GM21360 (cell line): Measurements from ENCODE around the gene RELL1.

Experiments used
- ATAC-seq: cut with Tn5 transposase; IDR thresholded peaks from one replicate; pipeline ENCODE4 v1.9.1; 2021; ENCODE audit warnings: mild to moderate bottlenecking, moderate library complexity; ENCODE audit not compliant: unreplicated experiment

RELL1 gene

GRCh38 chr4:37641886-37642849 is 44.0 kb downstream of the RELL1 start:
- ATAC-seq, result no peak

GRCh38 chr4:37641352-37641751 is 44.8 kb downstream of the RELL1 start:
- no peak for ATAC-seq

- no peak for ATAC-seq
Observed at GRCh38 chr4:37639551-37640285, 46.5 kb downstream of the RELL1 start.

- ATAC-seq, result no peak
Observed at GRCh38 chr4:37635155-37635554, 51.0 kb downstream of the RELL1 start.

- no peak for ATAC-seq
Observed at GRCh38 chr4:37634180-37634579, 52.0 kb downstream of the RELL1 start.

GRCh38 chr4:37632836-37633235 is 53.3 kb downstream of the RELL1 start:
- ATAC-seq, result no peak

GRCh38 chr4:37631551-37631950 is 54.6 kb downstream of the RELL1 start:
- no peak for ATAC-seq

GRCh38 chr4:37629713-37630112 is 56.5 kb downstream of the RELL1 start:
- no peak for ATAC-seq

- no peak for ATAC-seq
Observed at GRCh38 chr4:37628977-37629609, 57.1 kb downstream of the RELL1 start.

- no peak for ATAC-seq
Observed at GRCh38 chr4:37627263-37627662, 58.9 kb downstream of the RELL1 start.

GRCh38 chr4:37625499-37625898 is 60.7 kb downstream of the RELL1 start:
- ATAC-seq, result no peak

GRCh38 chr4:37623940-37624339 is 62.2 kb downstream of the RELL1 start:
- ATAC-seq, result no peak

GRCh38 chr4:37623125-37623524 is 63.1 kb downstream of the RELL1 start:
- ATAC-seq, result no peak

GRCh38 chr4:37620176-37620575 is 66.0 kb downstream of the RELL1 start:
- ATAC-seq, result no peak

- ATAC-seq, result no peak
Observed at GRCh38 chr4:37615720-37616063, 70.5 kb downstream of the RELL1 start.

- ATAC-seq, result no peak
Observed at GRCh38 chr4:37615059-37615719, 71.0 kb downstream of the RELL1 start.

- no peak for ATAC-seq
Observed at GRCh38 chr4:37612811-37613210, 73.4 kb downstream of the RELL1 start.

GRCh38 chr4:37609626-37610025 is 76.5 kb downstream of the RELL1 start:
- no peak for ATAC-seq

- no peak for ATAC-seq
Observed at GRCh38 chr4:37607018-37607417, 79.2 kb downstream of the RELL1 start.

- ATAC-seq, result no peak
Observed at GRCh38 chr4:37605843-37606565, 80.2 kb downstream of the RELL1 start.
